WTC11 (cell line): ENCODE measurements around the gene PRICKLE1. TPM values are rescaled to one million over a fixed set of nuclear protein-coding genes. Genes with fewer than 3 reads are reported as not detected.

Source experiments
- ATAC-seq: fragments of 200-7000 bp; cut with Tn5 transposase; 2 replicates; pipeline ENCODE4 v1.10.0; 2021; ENCODE audit warnings: mild to moderate bottlenecking, moderate library complexity
- CTCF ChIA-PET: fragments of 300-600 bp; sonication (Branson Sonifier 250); formaldehyde crosslinking; loops from one replicate; lab custom pipeline; 2021; ENCODE audit warnings: antibody characterized with exemption; lab: Charles Lee
- POLR2A ChIA-PET: fragments of 350-600 bp; sonication (Branson Sonifier 250); formaldehyde crosslinking; loops from one replicate; lab custom pipeline; 2021; ENCODE audit warnings: antibody characterized with exemption; lab: Charles Lee
- DNase-seq: peaks from one replicate; pipeline ENCODE4 v3.0.0; 2021; ENCODE audit warnings: low spot score
- H3K27ac Mint-ChIP-seq: 2 replicates; pipeline ENCODE4 v1.8.0; 2021; ENCODE audit warnings: mixed read lengths
- H3K27me3 Mint-ChIP-seq: 2 replicates; pipeline ENCODE4 v1.8.0; 2021; ENCODE audit warnings: low read depth, mild to moderate bottlenecking, moderate library complexity, mixed read lengths
- H3K36me3 Mint-ChIP-seq: 2 replicates; pipeline ENCODE4 v1.8.0; 2021; ENCODE audit warnings: mixed read lengths
- H3K4me1 Mint-ChIP-seq: 2 replicates; pipeline ENCODE4 v1.8.0; 2022; ENCODE audit warnings: mixed read lengths
- H3K4me3 Mint-ChIP-seq: 2 replicates; pipeline ENCODE4 v1.8.0; 2021; ENCODE audit warnings: mild to moderate bottlenecking, moderate library complexity, mixed read lengths
- H3K9me3 Mint-ChIP-seq: 2 replicates; pipeline ENCODE4 v1.8.0; 2021; ENCODE audit warnings: mixed read lengths
- ATF1 ChIP-seq: sonication (generic); formaldehyde crosslinking; IDR thresholded peaks from 2 replicates; pipeline ENCODE4 v1.8.1; 2023; ENCODE audit warnings: mild to moderate bottlenecking, moderate library complexity, missing genetic modification reagents
- CDX4 ChIP-seq: fragments of 250-450 bp; sonication (Bioruptor Pico); IDR thresholded peaks from 2 replicates; pipeline ENCODE4 v1.9.0; 2021; ENCODE audit warnings: moderate library complexity, mild to moderate bottlenecking, inconsistent platforms, borderline replicate concordance
- ETV6 ChIP-seq: sonication (generic); formaldehyde crosslinking; IDR thresholded peaks from 2 replicates; pipeline ENCODE4 v1.8.1; 2022; ENCODE audit warnings: mild to moderate bottlenecking, missing genetic modification reagents
- FOXK1 ChIP-seq: sonication (generic); formaldehyde crosslinking; IDR thresholded peaks from 2 replicates; pipeline ENCODE4 v1.8.0; 2022; ENCODE audit warnings: mild to moderate bottlenecking, moderate library complexity, missing genetic modification reagents
- GABPB1 ChIP-seq: sonication (generic); formaldehyde crosslinking; IDR thresholded peaks from 2 replicates; pipeline ENCODE4 v1.8.1; 2023; ENCODE audit warnings: mild to moderate bottlenecking, missing genetic modification reagents
- JUN ChIP-seq: sonication (generic); formaldehyde crosslinking; IDR thresholded peaks from 2 replicates; pipeline ENCODE4 v1.8.0; 2023; ENCODE audit warnings: mild to moderate bottlenecking, missing genetic modification reagents
- NFYB ChIP-seq: sonication (generic); formaldehyde crosslinking; conservative IDR thresholded peaks from 2 replicates; pipeline ENCODE4 v1.8.0; 2022; ENCODE audit warnings: low read depth, missing genetic modification reagents
- NR2C2 ChIP-seq: sonication (generic); formaldehyde crosslinking; IDR thresholded peaks from 2 replicates; pipeline ENCODE4 v1.8.0; 2022; ENCODE audit warnings: mild to moderate bottlenecking, missing genetic modification reagents
- NR3C1 ChIP-seq: sonication (generic); formaldehyde crosslinking; conservative IDR thresholded peaks from 2 replicates; pipeline ENCODE4 v1.8.1; 2023; ENCODE audit warnings: low read depth, mild to moderate bottlenecking, missing genetic modification reagents
- PRRX2 ChIP-seq: fragments of 250-450 bp; sonication (Bioruptor Pico); IDR thresholded peaks from 2 replicates; pipeline ENCODE4 v1.8.0; 2021; ENCODE audit warnings: mild to moderate bottlenecking
- RORB ChIP-seq: fragments of 250-450 bp; sonication (Bioruptor Pico); IDR thresholded peaks from 2 replicates; pipeline ENCODE4 v1.9.0; 2021; ENCODE audit warnings: mild to moderate bottlenecking
- SP1 ChIP-seq: sonication (generic); formaldehyde crosslinking; conservative IDR thresholded peaks from 2 replicates; pipeline ENCODE4 v1.8.1; 2022; ENCODE audit warnings: missing genetic modification reagents
- TP53 ChIP-seq: sonication (generic); formaldehyde crosslinking; IDR thresholded peaks from 2 replicates; pipeline ENCODE4 v1.8.1; 2023; ENCODE audit warnings: mild to moderate bottlenecking, missing genetic modification reagents
- USF2 ChIP-seq: sonication (generic); formaldehyde crosslinking; IDR thresholded peaks from 2 replicates; pipeline ENCODE4 v1.8.1; 2023; ENCODE audit warnings: mild to moderate bottlenecking, missing genetic modification reagents, moderate library complexity
- ZBTB21 ChIP-seq: sonication (generic); formaldehyde crosslinking; IDR thresholded peaks from 2 replicates; pipeline ENCODE4 v1.8.1; 2023; ENCODE audit warnings: mild to moderate bottlenecking, missing genetic modification reagents, borderline replicate concordance
- ZNF138 ChIP-seq: sonication (generic); formaldehyde crosslinking; conservative IDR thresholded peaks from 2 replicates; pipeline ENCODE4 v1.8.1; 2022; ENCODE audit warnings: mild to moderate bottlenecking, moderate library complexity, missing genetic modification reagents
- ZNF416 ChIP-seq: fragments of 250-450 bp; sonication (Bioruptor Pico); IDR thresholded peaks from 2 replicates; pipeline ENCODE4 v1.9.0; 2021; ENCODE audit warnings: mild to moderate bottlenecking, inconsistent platforms
- ZNF671 ChIP-seq: fragments of 250-450 bp; sonication (Bioruptor Pico); IDR thresholded peaks from 2 replicates; pipeline ENCODE4 v1.8.0; 2021; ENCODE audit warnings: mild to moderate bottlenecking
- total RNA-seq: library from RNA; stranded (reverse); gene quantifications from 3 replicates; pipeline ENCODE4 v1.2.3, GENCODE V29; 2021
- TF ChIP-seq, protein P1 (sequence below): fragments of 250-450 bp; sonication (Bioruptor Pico); IDR thresholded peaks from 2 replicates; pipeline ENCODE4 v1.9.0; 2021; ENCODE audit warnings: mild to moderate bottlenecking
- TF ChIP-seq, protein P2 (sequence below): sonication (generic); formaldehyde crosslinking; IDR thresholded peaks from 2 replicates; pipeline ENCODE4 v1.8.1; 2023; ENCODE audit warnings: mild to moderate bottlenecking, moderate library complexity, missing genetic modification reagents
- TF ChIP-seq, protein P3 (sequence below): sonication (generic); formaldehyde crosslinking; conservative IDR thresholded peaks from 2 replicates; pipeline ENCODE4 v1.8.1; 2022; ENCODE audit warnings: mild to moderate bottlenecking, missing genetic modification reagents
- TF ChIP-seq, protein P4 (sequence below): sonication (generic); formaldehyde crosslinking; IDR thresholded peaks from 2 replicates; pipeline ENCODE4 v1.8.1; 2023; ENCODE audit warnings: mild to moderate bottlenecking, missing genetic modification reagents, moderate library complexity

The PRICKLE1 gene
- total RNA-seq, 1 experiment from 2014 or later: 11.7 TPM

GRCh38 chr12:42530284-42530683 lies 59.3 kb downstream of the PRICKLE1 start:
- no peaks in the 10 kb centered on the region for H3K36me3 Mint-ChIP-seq

DNA sequence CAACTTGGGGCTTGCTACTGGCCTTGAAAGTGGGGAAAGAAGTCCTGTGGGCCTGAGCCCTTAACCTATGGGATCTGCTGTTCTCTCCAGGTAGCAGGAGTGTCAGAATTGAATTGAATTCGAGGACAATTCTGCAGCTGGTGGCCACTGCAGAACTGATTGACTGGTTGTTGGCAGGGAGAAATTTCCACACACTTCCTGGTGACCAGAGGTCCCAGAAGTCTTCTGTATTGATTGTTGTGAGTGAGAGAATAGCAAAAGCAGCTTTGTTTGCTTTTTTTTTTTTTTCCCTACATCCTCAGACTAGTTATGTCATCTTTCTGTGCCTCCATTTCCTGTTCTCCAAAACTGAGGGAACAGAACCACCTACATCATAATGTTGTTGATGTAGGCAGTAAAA lies 64.1 kb downstream of the PRICKLE1 start:
- no peak for DNase-seq
- TF ChIP-seq NR3C1 (CRISPR knock-in tag) (no peak), RORB (CRISPR knock-in tag) (no peak), ATF1 (CRISPR knock-in tag) (no peak), FOXK1 (CRISPR knock-in tag) (no peak), TP53 (CRISPR knock-in tag) (no peak), ZNF416 (CRISPR knock-in tag) (no peak)
- TF ChIP-seq, protein P1, sequence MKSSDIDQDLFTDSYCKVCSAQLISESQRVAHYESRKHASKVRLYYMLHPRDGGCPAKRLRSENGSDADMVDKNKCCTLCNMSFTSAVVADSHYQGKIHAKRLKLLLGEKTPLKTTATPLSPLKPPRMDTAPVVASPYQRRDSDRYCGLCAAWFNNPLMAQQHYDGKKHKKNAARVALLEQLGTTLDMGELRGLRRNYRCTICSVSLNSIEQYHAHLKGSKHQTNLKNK (CRISPR knock-in tag): no peak
- TF ChIP-seq, protein P2, sequence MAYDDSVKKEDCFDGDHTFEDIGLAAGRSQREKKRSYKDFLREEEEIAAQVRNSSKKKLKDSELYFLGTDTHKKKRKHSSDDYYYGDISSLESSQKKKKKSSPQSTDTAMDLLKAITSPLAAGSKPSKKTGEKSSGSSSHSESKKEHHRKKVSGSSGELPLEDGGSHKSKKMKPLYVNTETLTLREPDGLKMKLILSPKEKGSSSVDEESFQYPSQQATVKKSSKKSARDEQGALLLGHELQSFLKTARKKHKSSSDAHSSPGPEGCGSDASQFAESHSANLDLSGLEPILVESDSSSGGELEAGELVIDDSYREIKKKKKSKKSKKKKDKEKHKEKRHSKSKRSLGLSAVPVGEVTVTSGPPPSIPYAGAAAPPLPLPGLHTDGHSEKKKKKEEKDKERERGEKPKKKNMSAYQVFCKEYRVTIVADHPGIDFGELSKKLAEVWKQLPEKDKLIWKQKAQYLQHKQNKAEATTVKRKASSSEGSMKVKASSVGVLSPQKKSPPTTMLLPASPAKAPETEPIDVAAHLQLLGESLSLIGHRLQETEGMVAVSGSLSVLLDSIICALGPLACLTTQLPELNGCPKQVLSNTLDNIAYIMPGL (CRISPR knock-in tag): no peak
- TF ChIP-seq, protein P3, sequence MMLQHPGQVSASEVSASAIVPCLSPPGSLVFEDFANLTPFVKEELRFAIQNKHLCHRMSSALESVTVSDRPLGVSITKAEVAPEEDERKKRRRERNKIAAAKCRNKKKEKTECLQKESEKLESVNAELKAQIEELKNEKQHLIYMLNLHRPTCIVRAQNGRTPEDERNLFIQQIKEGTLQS (CRISPR knock-in tag): no peak
- TF ChIP-seq, all 79 proteins: peak for 0
- Mint-ChIP-seq H3K27me3 (no peaks in the 10 kb centered on the region), H3K36me3 (no peaks in the 10 kb centered on the region), H3K4me1 (peaks cover 18% of the 10 kb centered on the region), H3K27ac (no peak overlapping the region), H3K9me3 (no peaks in the 10 kb centered on the region), H3K4me3 (no peak overlapping the region)
- CTCF ChIA-PET: interaction anchor here (0.9 to 1.6 kb wide), 2 partner anchors 43 to 153 kb away, joined by 3 to 7 read pairs; no protein-coding TSS in a partner anchor
- POLR2A ChIA-PET: interaction anchor here (0.7 kb wide), 2 partner anchors 8 to 14 kb away, joined by 3 read pairs; no protein-coding TSS in a partner anchor
- no peak for ATAC-seq

More at GRCh38 chr12:42530284-42530683, 59.3 kb downstream of the PRICKLE1 start:
- POLR2A ChIA-PET: interaction anchor here (0.6 kb wide), 1 partner anchor 65 kb away, joined by 3 read pairs; no protein-coding TSS in a partner anchor
- no peak for ATAC-seq
- Mint-ChIP-seq H3K27me3 (no peaks in the 10 kb centered on the region), H3K9me3 (no peaks in the 10 kb centered on the region), H3K4me3 (no peak overlapping the region), H3K27ac (no peak overlapping the region), H3K4me1 (peaks cover 15% of the 10 kb centered on the region)
- CTCF ChIA-PET: interaction anchor here (0.7 kb wide), 1 partner anchor 80 kb away, joined by 4 read pairs; no protein-coding TSS in a partner anchor
- no peak for DNase-seq
- TF ChIP-seq PRRX2 (CRISPR knock-in tag) (no peak), FOXK1 (CRISPR knock-in tag) (no peak), SP1 (CRISPR knock-in tag) (no peak), NR2C2 (no peak), NFYB (CRISPR knock-in tag) (no peak), GABPB1 (CRISPR knock-in tag) (no peak), ZBTB21 (CRISPR knock-in tag) (no peak), ZNF671 (CRISPR knock-in tag) (no peak), ZNF138 (CRISPR knock-in tag) (no peak), JUN (no peak), ATF1 (CRISPR knock-in tag) (no peak), ETV6 (no peak), CDX4 (CRISPR knock-in tag) (no peak), USF2 (CRISPR knock-in tag) (no peak)
- TF ChIP-seq, protein P4, sequence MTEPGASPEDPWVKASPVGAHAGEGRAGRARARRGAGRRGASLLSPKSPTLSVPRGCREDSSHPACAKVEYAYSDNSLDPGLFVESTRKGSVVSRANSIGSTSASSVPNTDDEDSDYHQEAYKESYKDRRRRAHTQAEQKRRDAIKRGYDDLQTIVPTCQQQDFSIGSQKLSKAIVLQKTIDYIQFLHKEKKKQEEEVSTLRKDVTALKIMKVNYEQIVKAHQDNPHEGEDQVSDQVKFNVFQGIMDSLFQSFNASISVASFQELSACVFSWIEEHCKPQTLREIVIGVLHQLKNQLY (CRISPR knock-in tag): no peak
- TF ChIP-seq, protein P2 (CRISPR knock-in tag): no peak
